PFSK-1 (cell line): ENCODE measurements around the gene TNRC6C.

Experiments
- FOXP2 ChIP-seq: optimal IDR thresholded peaks from 2 replicates; pipeline ENCODE3; 2011; ENCODE audit warnings: borderline replicate concordance, control low read depth, inconsistent platforms; ENCODE audit not compliant: insufficient read depth; ENCODE audit errors: extremely low read length, extremely low read depth
- POLR2AphosphoS5 ChIP-seq: IDR thresholded peaks from 2 replicates; pipeline ENCODE4 v1.6.1; 2012; ENCODE audit warnings: low read depth, mild to moderate bottlenecking, control low read depth, low read length, moderate library complexity
- SIN3A ChIP-seq: IDR thresholded peaks from 2 replicates; pipeline ENCODE4 v1.6.1; 2012; ENCODE audit warnings: mild to moderate bottlenecking, low read length, moderate library complexity, borderline replicate concordance; ENCODE audit not compliant: insufficient read depth
- TAF1 ChIP-seq: IDR thresholded peaks from 2 replicates; pipeline ENCODE4 v1.6.1; 2012; ENCODE audit warnings: low read length, control low read depth, borderline replicate concordance; ENCODE audit not compliant: insufficient read depth
- TF ChIP-seq, protein P1 (sequence below), 2 experiments: IDR thresholded peaks; 2 replicates each; pipeline versions ENCODE4 v1.6.1 to v1.8.0; 2011 to 2012; ENCODE audit warnings: low read depth in 2 of 2, low read length in 2 of 2, control low read depth in 1 of 2, inconsistent platforms in 1 of 2, mild to moderate bottlenecking in 1 of 2, moderate library complexity in 1 of 2; ENCODE audit not compliant: insufficient read depth in 1 of 2

Gene TNRC6C

DNA sequence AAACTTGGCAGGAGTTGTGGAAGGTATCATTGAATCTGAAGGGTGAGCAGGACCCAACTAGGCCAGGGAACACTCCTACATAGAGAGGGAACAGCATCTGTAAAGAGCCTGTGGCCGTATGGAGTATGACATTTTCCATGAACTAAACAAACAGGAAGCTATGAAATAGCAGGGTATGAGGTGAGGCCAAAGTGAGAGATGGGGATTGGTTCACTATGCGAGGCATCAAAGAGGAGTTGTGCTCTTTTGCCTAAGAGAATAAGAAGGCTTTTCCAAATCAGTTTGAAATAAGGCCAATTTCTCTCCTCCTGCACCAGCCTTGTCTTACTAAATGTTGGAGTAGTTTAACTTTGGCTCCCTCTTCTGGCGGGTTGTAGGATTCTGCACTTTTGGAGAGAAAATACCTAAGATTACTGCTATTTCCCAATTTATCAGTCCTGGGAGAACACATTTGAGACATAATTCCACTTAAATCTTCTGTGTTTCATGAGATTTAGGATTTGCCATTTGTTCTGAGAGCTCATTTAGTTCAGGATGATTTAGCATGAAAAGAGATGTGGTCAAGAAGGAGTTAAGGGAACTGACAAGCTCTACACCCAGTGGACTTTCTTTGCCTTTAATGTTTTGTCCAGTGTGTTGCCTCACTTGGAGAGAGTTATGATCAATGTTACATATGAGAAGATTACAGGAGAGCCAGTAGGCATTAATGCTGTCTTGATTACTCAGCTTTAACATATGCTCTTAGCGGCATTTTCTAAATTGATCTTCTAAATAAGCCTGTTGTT is 55.4 kb downstream of the TNRC6C start:
- TF ChIP-seq FOXP2 (no peak), TAF1 (no peak), POLR2AphosphoS5 (no peak), SIN3A (no peak)
- TF ChIP-seq, protein P1, sequence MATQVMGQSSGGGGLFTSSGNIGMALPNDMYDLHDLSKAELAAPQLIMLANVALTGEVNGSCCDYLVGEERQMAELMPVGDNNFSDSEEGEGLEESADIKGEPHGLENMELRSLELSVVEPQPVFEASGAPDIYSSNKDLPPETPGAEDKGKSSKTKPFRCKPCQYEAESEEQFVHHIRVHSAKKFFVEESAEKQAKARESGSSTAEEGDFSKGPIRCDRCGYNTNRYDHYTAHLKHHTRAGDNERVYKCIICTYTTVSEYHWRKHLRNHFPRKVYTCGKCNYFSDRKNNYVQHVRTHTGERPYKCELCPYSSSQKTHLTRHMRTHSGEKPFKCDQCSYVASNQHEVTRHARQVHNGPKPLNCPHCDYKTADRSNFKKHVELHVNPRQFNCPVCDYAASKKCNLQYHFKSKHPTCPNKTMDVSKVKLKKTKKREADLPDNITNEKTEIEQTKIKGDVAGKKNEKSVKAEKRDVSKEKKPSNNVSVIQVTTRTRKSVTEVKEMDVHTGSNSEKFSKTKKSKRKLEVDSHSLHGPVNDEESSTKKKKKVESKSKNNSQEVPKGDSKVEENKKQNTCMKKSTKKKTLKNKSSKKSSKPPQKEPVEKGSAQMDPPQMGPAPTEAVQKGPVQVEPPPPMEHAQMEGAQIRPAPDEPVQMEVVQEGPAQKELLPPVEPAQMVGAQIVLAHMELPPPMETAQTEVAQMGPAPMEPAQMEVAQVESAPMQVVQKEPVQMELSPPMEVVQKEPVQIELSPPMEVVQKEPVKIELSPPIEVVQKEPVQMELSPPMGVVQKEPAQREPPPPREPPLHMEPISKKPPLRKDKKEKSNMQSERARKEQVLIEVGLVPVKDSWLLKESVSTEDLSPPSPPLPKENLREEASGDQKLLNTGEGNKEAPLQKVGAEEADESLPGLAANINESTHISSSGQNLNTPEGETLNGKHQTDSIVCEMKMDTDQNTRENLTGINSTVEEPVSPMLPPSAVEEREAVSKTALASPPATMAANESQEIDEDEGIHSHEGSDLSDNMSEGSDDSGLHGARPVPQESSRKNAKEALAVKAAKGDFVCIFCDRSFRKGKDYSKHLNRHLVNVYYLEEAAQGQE (IDR thresholded peaks at IDR 0.05; ENCODE audit: insufficient read depth in 1 of 2, low read depth in 2 of 2, low read length in 2 of 2), result no peak

DNA sequence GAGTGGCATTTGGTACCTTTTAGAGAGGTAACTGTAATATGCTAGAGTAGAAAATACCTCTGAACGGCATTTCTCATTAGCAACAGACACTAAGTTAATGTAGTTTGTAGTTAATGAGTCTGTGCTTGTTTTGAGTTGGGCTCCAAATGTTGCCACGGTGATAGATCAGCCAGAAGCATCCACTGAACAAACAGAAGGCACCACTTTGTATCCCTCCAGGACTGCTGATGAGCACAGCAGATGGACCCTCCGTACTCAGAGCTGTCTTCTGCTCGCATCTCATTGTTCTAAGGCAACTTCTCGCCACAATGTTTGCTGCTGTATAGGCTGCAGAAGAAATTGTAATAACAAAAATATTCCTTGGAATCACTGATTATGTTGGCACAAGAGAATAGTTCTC is 56.1 kb downstream of the TNRC6C start:
- TF ChIP-seq FOXP2, result no peak
- no peak for TF ChIP-seq TAF1
- TF ChIP-seq, protein P1 (IDR thresholded peaks at IDR 0.05; ENCODE audit: insufficient read depth in 1 of 2, low read depth in 2 of 2, low read length in 2 of 2), result no peak
- no peak for TF ChIP-seq SIN3A

DNA sequence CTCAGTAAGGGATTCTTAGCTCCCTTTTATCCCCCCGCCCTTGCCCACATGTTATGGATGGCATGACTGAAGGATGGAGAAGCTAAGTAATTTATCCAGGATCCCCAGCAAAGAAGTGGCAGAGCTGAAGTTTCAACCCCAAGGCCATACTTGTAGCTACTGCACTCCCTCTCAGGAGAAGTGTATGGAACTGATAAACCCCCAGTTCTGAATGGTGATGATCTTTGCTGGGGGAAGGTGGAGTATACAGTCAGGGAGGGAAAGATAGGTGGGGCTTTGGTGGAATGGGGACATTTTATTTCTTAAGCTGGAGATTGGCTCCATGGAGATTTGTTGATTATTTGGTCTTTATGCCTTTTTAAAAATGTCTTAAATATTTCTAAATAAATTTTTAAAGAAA is 58.3 kb downstream of the TNRC6C start:
- TF ChIP-seq SIN3A (no peak), TAF1 (no peak), FOXP2 (no peak), POLR2AphosphoS5 (no peak)
- TF ChIP-seq, protein P1 (IDR thresholded peaks at IDR 0.05; ENCODE audit: insufficient read depth in 1 of 2, low read depth in 2 of 2, low read length in 2 of 2), result no peak

DNA sequence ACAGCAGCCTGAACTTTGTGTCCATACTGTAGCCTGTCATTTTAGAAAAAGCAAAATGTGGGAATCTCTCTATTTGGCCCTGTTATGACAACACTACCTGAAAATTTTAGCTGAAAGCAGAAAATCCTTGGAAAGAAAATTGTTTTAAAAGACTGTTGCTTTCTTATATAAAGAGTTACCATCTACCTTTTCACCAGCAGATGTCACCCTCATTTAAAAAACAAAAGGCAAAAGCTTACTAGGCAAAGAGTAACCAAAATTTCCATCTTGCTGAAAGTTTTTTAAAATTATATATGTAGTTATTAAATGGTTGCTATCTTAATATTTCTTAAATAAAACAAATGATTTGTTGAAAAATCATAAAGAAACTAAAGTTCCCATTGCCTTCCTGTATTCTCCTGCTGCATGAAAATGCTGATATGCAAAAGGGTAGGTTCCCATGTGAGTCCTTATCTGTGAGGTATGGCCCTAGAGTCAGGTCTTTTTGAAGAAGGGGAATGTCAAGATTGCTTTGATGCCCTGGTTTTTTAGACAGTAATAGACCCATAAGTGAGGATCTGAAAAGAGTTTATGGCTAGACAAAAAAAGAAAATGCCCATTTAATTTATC is 61.0 kb downstream of the TNRC6C start:
- no peak for TF ChIP-seq SIN3A

DNA sequence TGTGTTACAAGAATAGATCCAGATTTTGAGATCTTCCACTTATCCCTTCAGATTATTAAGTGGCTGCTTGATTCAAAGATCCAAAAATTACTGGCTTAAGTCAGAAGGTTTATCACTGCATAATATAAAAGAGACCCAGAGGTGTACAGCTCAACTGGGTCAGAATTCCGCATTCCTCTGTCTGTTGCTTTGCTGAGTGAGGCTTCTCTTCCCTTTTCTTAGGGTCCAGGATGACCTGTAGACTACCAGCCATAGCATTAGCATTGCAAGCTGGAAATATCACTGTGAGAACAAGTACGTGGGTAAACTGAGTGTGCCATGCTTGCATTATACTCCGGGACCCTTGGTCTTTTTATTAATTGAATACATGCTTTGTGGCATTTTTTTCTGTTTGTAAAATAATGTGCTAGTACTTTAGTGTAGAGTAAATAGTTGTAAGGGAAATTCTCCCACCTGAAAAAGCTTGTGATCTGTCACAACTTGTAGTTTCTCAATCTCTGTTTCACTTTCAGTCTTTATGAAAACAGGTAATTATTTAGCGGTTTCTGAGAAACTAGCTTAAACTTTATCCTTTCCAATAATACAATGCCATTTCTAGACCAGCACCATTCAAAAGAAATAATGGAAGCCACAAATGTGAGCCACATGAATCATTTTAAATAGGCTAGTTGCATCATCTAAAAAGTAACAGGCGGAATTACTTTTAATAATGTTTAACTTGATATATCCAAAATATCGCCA is 61.6 kb downstream of the TNRC6C start:
- TF ChIP-seq SIN3A (no peak), TAF1 (no peak), FOXP2 (no peak), POLR2AphosphoS5 (no peak)
- TF ChIP-seq, protein P1 (IDR thresholded peaks at IDR 0.05; ENCODE audit: insufficient read depth in 1 of 2, low read depth in 2 of 2, low read length in 2 of 2), result no peak
